GM21381 (cell line): ENCODE data around the gene KMT2B.

Experiments
- ATAC-seq: cut with Tn5 transposase; IDR thresholded peaks from one replicate; pipeline ENCODE4 v1.9.1; 2021; ENCODE audit warnings: mild to moderate bottlenecking, moderate library complexity; ENCODE audit not compliant: unreplicated experiment

Gene KMT2B

GRCh38 chr19:35724560-35724959 lies 6.8 kb downstream of the KMT2B start:
- no peak for ATAC-seq

DNA sequence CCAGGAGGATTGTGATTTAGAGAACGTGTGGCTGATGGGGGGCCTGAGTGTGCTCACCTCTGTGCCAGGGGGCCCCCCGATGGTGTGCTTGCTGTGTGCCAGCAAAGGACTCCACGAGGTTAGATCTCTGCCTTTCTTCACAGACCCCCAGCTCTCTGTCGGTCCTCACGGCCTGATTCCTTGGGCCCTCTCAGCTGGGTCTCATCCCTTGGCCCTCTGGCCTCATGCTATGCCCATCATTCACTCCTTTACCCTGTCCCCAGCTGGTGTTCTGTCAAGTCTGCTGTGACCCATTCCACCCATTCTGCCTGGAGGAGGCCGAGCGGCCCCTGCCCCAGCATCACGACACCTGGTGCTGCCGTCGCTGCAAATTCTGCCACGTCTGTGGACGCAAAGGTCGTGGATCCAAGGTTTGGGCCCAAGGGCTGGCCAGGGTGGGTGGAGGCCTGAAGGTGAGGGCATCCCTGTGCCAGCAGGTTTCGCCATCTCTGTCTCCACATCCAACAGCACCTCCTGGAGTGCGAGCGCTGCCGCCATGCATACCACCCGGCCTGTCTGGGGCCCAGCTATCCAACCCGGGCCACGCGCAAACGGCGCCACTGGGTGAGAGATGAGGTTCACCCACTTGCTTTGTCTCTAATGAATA lies 7.5 kb downstream of the KMT2B start:
- no peak for ATAC-seq

DNA sequence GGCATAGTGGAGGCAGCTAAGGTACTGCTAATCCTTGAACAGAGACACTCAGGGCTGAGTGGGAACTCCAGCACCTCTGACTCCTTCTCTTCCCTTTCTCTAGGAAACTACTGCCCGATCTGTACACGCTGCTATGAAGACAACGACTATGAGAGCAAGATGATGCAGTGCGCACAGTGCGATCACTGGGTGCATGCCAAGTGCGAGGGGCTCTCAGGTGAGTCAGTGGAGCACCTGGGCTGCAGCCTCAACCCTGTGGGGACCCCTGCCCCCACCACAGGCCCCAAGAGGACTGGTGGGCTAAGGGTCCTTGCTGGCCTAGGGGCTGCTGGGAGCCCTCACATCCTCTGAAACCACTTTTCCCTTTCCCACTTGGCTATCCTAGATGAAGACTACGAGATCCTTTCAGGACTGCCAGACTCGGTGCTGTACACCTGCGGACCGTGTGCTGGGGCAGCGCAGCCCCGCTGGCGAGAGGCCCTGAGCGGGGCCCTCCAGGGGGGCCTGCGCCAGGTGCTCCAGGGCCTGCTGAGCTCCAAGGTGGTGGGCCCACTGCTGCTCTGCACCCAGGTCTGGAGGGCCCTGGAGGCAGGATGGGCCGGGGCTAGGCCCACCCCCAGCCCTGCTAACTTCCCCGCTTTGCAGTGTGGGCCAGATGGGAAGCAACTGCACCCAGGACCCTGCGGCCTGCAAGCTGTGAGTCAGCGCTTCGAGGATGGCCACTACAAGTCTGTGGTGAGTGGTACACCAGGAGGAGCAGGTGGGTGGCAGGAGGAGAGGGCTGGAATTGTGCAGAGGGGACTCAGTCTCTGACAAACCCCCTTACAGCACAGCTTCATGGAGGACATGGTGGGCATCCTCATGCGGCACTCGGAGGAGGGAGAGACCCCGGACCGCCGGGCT lies 9.5 kb downstream of the KMT2B start:
- ATAC-seq, result no peak

DNA sequence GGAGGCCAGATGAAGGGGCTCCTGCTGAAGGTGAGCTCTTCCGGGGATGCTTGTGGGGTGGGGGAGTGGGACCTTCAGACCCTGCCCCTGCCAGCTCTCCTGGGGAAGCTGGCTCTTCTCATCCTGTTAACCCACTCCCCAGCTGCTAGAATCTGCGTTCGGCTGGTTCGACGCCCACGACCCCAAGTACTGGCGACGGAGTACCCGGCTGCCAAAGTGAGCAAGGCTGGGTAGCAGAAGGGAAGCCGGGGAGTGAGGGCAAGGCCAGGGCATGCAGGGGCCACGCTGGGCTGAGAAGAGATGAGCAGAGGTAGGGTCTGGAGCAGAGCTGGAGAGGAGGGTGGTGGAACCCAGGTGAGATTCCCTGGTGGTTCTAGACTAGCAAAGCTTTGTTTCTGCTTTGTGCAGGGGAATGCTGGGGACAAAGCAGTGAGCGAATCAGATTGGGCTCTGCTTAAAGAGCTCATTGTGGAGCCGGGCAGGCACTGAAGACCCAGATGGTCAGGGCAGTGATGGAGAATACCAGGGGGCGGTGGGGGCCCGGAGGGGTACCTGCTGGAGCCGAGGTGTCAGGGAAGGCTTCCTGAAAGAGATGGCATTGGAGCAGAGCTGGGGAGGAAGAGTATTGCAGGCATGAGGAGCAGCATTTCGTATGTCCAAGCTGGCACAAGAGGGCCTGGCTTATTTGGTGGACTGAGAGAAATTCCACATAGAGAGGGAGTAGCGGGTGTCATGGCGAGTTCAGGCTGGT lies 10.3 kb downstream of the KMT2B start:
- no peak for ATAC-seq

DNA sequence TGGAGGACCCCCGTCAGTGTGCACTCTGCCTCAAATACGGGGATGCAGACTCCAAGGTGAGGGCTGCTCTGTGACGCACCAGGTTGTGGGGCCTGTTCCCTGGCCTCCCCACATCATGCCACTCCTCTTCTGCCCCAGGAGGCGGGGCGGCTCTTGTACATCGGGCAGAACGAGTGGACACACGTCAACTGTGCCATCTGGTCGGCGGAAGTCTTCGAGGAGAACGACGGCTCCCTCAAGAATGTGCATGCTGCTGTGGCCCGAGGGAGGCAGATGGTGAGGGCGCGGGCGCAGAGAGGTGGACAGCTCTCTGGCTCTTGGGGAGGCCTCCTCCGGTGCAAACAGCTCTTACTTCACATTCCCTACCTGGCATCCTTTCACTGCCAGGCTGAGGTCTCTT lies 11.2 kb downstream of the KMT2B start:
- no peak for ATAC-seq

GRCh38 chr19:35729763-35730162 lies 12.0 kb downstream of the KMT2B start:
- no peak for ATAC-seq

DNA sequence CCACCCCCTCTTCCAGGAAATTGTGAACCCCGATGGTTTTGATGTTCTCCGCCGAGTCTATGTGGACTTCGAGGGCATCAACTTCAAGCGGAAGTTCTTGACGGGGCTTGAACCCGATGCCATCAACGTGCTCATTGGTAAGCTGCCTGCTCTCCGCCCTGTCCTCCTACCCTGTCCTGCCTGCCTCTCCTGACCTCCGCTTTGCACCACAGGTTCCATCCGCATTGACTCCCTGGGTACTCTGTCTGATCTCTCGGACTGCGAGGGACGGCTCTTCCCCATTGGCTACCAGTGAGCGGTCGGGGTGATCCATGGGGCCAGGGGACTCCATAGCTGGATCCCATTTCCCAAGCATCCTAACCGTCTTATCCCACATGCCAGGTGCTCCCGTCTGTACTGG lies 12.5 kb downstream of the KMT2B start:
- no peak for ATAC-seq

GRCh38 chr19:35731353-35731752 lies 13.6 kb downstream of the KMT2B start:
- no peak for ATAC-seq

DNA sequence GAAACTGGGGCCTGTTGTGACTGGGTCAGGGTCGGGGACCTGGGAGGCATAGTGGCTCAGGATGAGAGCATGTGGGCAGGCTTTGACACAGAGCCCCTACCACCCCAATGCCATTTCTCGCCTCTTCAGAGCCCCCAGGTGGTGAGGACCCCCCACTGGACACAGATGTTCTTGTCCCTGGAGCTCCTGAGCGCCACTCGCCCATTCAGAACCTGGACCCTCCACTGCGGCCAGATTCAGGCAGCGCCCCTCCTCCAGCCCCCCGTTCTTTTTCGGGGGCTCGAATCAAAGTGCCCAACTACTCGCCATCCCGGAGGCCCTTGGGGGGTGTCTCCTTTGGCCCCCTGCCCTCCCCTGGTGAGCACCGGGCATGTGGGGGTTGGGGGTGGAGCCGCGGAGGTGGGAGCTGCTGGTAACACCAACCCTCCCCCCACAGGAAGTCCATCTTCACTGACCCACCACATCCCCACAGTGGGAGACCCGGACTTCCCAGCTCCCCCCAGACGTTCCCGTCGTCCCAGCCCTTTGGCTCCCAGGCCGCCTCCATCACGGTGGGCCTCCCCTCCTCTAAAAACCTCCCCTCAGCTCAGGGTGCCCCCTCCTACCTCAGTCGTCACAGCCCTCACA lies 14.1 kb downstream of the KMT2B start:
- no peak for ATAC-seq

GRCh38 chr19:35732540-35733179 lies 14.9 kb downstream of the KMT2B start:
- ATAC-seq, result no peak

- ATAC-seq, result no peak
These were observed 15.7 kb downstream of the KMT2B start for GRCh38 chr19:35733180-35734125.

DNA sequence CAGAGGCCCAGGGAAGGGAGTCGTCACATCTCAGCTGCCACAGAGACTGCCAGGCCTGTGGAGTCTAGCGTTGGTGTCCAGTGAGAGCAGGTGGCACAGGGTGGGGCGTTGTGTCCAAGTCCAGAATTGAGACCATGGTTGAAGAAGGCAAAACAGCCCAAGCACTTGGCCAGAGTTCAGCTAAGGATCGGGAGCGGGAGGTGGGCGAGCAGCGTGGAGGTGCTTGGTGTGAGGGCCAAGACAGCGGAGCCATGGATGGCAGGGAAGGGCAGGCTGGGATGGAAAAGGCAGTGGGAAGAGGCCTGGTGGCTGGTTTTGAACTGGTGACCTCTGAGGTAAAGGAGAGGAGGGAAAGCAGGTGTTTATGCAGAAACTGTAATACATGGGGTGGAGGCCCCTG lies 16.5 kb downstream of the KMT2B start:
- ATAC-seq, result no peak

DNA sequence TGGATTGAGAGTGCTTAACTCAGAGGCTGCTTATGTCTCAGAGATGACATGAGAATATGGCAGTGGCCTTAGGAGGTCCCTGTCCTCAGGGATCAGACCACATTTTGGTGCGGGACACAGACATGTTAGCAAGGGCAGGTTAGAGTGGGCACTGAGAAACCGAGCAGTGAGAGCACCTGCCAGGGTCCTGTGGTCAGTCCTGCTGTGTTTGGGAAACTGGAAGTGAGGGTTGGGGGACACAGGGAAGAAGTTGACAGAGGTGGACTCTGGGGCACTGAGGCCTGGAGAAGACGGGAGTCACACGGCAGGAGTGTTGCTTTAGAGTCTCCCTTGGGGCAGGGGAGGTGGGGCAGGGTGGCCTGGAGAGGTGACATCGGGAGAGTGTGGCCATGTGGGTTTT lies 17.1 kb downstream of the KMT2B start:
- ATAC-seq, result no peak

- no peak for ATAC-seq
These were observed 19.4 kb downstream of the KMT2B start for GRCh38 chr19:35736913-35737886.

- no peak for ATAC-seq
These were observed 20.5 kb downstream of the KMT2B start for GRCh38 chr19:35738021-35738886.

DNA sequence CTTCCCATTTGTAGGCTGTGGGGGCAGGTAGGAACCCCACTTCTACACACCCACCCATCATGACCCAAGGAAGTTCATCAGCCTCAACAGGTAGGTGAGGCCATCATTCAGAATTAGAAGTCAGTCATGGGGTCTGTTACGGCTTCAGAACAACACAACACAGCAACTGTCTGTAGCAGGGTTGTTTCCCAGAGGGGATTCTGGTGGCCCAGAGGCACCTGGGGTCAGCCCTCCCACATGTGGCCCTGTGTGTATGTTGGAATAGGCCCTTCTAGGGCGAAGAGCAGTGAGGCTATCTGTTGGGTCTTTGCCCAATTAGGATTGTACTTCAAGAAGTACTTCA lies 21.1 kb downstream of the KMT2B start:
- ATAC-seq, result no peak

GRCh38 chr19:35739275-35740107 lies 21.7 kb downstream of the KMT2B start:
- ATAC-seq, result no peak
